Kidney (tissue), 14 donors: ENCODE results near the gene NIN. TPM values are rescaled to one million over a fixed set of nuclear protein-coding genes. Genes with fewer than 3 reads are reported as not detected.
A peak's percentile ranks its signal among the peaks of the same experiment; 100 is the strongest.

ENCODE experiments used
- DNase-seq, 5 donors: peaks; one replicate each; pipeline ENCODE4 v3.0.0-alpha.2; 2013 to 2020
- FAIRE-seq: peaks from 2 replicates; lab custom pipeline; 2012; peaks lifted over from hg19 to GRCh38; lab: Jason Lieb, UNC
- H3K27ac ChIP-seq, 2 donors: one replicate each; pipeline ENCODE4 v1.7.0; 2013; ENCODE audit warnings: low read depth in 2 of 2, low read length in 2 of 2, inconsistent platforms in 1 of 2
- H3K27me3 ChIP-seq: one replicate; pipeline ENCODE4 v1.7.1; 2013; ENCODE audit warnings: low read length, inconsistent platforms; ENCODE audit not compliant: control insufficient read depth, insufficient read depth
- H3K36me3 ChIP-seq, 3 donors: one replicate each; pipeline versions ENCODE4 v1.7.0 to v1.7.1; 2013; ENCODE audit warnings: low read length in 3 of 3, control low read depth in 1 of 3, inconsistent platforms in 1 of 3; ENCODE audit not compliant: insufficient read depth in 3 of 3, control insufficient read depth in 2 of 3
- H3K4me1 ChIP-seq, 3 donors: one replicate each; pipeline versions ENCODE4 v1.7.0 to v1.7.1; 2013; ENCODE audit warnings: low read length in 3 of 3, inconsistent platforms in 1 of 3, low read depth in 1 of 3; ENCODE audit not compliant: control insufficient read depth in 2 of 3, insufficient read depth in 2 of 3
- H3K4me3 ChIP-seq, 3 donors: one replicate each; pipeline versions ENCODE4 v1.7.0 to v1.8.1; 2013; ENCODE audit warnings: low read length in 3 of 3, control low read depth in 1 of 3, inconsistent platforms in 1 of 3
- H3K9ac ChIP-seq, 3 donors: one replicate each; pipeline versions ENCODE4 v1.7.0 to v1.7.1; 2013; ENCODE audit warnings: low read length in 3 of 3, control low read depth in 1 of 3, inconsistent platforms in 1 of 3
- H3K9me3 ChIP-seq, 3 donors: one replicate each; pipeline versions ENCODE4 v1.7.0 to v1.7.1; 2013; ENCODE audit warnings: low read length in 3 of 3, control low read depth in 1 of 3, inconsistent platforms in 1 of 3; ENCODE audit not compliant: control insufficient read depth in 2 of 3, insufficient read depth in 1 of 3
- intact Hi-C: fragments of 100-400 bp; cut with DNase I; formaldehyde crosslinking; loops from one replicate; pipeline ENCODE4 v1.11.1; 2022
- polyA plus RNA-seq: library from polyadenylated mRNA; stranded (reverse); fragments of 350-450 nt; fragmentation: Illumina TruSeq; extraction: RNeasy Lipid Tissue Mini Kit (QIAGEN cat#74804); gene quantifications from one replicate; pipeline ENCODE4 v1.2.3, GENCODE V29; 2014; ENCODE audit warnings: low read depth, low replicate concordance; ENCODE audit not compliant: insufficient read depth
- total RNA-seq: library from RNA; stranded (reverse); fragmentation: NEBNext Ultra II Directional; extraction: Animal tissue kit (Norgen Biotek cat#: 25700); gene quantifications from one replicate; pipeline ENCODE4 v1.2.1, GENCODE V29; 2021
- TF ChIP-seq, protein P1 (sequence below): IDR thresholded peaks from 3 replicates; pipeline ENCODE4 v1.5.1; 2012; ENCODE audit warnings: mild to moderate bottlenecking, moderate library complexity, borderline replicate concordance; ENCODE audit not compliant: insufficient read depth; ENCODE audit errors: extremely low read depth
- donor health status: control.
- donor health status: control.
- donor health status: control.
- donor health status: control.
- donor health status: control.
- donor health status: DM: yes; HTN: yes; CAD: no.
- donor health status: Normal renal cell carcinoma (clear cell type).

The NIN gene
- total and polyA plus RNA-seq, 2 donors from 2014 or later, result 3.6 to 40.0 TPM

DNA sequence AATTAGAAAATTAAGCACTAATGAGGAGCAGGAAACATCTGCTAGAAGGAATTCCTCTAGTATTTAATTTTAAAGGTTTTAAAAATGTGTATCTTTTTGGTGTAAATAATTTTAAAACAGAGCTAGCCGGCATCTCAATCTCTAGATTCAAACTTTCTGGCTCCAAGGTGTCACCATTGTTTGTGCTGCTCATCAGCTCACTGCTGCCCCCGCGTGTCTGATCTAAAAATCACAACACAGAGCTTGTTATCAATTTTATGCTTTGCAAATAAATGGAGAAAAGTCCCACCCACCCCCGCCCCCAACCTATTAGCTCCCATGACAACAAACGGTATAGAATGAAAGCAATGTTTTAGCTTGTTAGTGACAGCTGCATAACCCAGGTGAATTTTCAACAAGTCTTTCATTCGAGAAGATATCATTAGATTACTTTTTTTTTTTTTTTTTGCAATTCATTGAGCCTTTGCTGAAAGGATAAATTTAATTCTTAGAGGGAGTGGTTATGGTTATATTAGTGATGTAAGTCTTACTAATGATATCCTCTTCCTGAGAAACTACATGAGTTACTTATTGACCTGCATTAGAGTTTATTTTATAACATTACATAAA lies 29.6 kb upstream of the NIN start:
- intact Hi-C loops, result no loop called here
- no peaks in the 10 kb centered on the region for H3K27me3 ChIP-seq
- FAIRE-seq (peak; percentile 66), DNase-seq (peak; percentile 81 to 93 (median 88))
- H3K9ac ChIP-seq, result peak overlapping the region in 2 of 3 donors; percentile 11 to 34
- H3K9me3 ChIP-seq, result no peaks in the 10 kb centered on the region
- no peak overlapping the region for H3K27ac ChIP-seq
- H3K36me3 ChIP-seq, result no peaks in the 10 kb centered on the region
- TF ChIP-seq, protein P1, sequence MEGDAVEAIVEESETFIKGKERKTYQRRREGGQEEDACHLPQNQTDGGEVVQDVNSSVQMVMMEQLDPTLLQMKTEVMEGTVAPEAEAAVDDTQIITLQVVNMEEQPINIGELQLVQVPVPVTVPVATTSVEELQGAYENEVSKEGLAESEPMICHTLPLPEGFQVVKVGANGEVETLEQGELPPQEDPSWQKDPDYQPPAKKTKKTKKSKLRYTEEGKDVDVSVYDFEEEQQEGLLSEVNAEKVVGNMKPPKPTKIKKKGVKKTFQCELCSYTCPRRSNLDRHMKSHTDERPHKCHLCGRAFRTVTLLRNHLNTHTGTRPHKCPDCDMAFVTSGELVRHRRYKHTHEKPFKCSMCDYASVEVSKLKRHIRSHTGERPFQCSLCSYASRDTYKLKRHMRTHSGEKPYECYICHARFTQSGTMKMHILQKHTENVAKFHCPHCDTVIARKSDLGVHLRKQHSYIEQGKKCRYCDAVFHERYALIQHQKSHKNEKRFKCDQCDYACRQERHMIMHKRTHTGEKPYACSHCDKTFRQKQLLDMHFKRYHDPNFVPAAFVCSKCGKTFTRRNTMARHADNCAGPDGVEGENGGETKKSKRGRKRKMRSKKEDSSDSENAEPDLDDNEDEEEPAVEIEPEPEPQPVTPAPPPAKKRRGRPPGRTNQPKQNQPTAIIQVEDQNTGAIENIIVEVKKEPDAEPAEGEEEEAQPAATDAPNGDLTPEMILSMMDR, result peak; percentile 85
- peak overlapping the region; percentile 40 to 82 (median 80) for H3K4me3 ChIP-seq
- H3K4me1 ChIP-seq, result peaks cover 0 to 5% (median 0%) of the 10 kb centered on the region in 3 donors

DNA sequence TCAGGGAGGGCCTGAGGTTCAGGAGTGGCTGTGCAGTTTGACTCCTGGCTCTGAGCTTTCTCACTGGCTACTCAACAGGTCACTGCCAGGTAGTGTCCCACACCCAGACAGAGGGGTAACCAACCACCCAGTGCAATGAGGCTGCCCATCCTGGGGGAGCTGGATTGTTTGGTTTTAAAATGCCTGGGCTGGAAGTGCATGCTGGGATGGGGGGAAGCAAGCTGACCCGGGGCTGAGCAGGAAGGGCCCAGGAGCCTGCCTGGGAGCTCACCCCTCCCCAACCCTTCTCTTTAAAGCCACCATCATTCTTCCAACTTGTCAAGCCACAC lies 28.3 kb upstream of the NIN start:
- no peaks in the 10 kb centered on the region for H3K9me3 ChIP-seq
- TF ChIP-seq, protein P1, result no peak
- no peaks in the 10 kb centered on the region for H3K36me3 ChIP-seq
- DNase-seq, result no peak
- H3K27me3 ChIP-seq, result no peaks in the 10 kb centered on the region
- H3K9ac ChIP-seq, result peak overlapping the region in 2 of 3 donors; percentile 34 to 41
- H3K27ac ChIP-seq, result peak overlapping the region in 1 of 2 donors; percentile 12
- peaks cover 0 to 5% (median 0%) of the 10 kb centered on the region in 3 donors for H3K4me1 ChIP-seq
- peak overlapping the region; percentile 40 to 82 (median 80) for H3K4me3 ChIP-seq
- no peak for FAIRE-seq
- intact Hi-C loops, result no loop called here

DNA sequence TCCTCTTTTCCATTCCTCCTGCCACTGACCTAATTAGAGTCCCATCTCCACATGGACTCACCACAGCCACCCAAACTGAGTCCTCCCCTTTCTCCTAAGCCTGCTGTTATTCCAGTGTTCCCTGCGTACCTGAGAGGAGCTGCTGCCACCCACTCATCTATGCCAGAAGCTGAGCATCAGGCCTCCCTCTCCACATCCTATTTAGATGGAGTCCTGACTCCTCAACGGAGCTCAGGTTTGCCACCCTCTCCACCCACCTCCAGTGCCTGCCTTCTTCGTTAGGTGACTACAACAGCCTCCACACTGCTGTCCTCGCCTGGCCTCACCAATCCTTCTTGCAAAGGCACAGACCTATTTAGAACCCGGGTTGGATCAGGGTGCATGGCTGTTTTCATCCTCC lies 25.7 kb upstream of the NIN start:
- H3K9me3 ChIP-seq, result no peaks in the 10 kb centered on the region
- intact Hi-C loops, result no loop called here
- H3K4me1 ChIP-seq, result peaks cover 0 to 5% (median 0%) of the 10 kb centered on the region in 3 donors
- no peak overlapping the region for H3K27ac ChIP-seq
- TF ChIP-seq, protein P1, result no peak
- H3K9ac ChIP-seq, result no peak overlapping the region
- no peaks in the 10 kb centered on the region for H3K27me3 ChIP-seq
- H3K4me3 ChIP-seq, result no peak overlapping the region
- FAIRE-seq, result no peak
- no peak for DNase-seq
- no peaks in the 10 kb centered on the region for H3K36me3 ChIP-seq
